ENCODE data around the gene POLR1F.
"Not testable (repeated sequence)": the region's sequence is repeated elsewhere in the genome, so short reads cannot be mapped to it uniquely, and the experiment has no call there.

POLR1F gene

GRCh38 chr7:19708397-19709248 lies at the start of gene POLR1F:
Gene POLR1F, minus strand, starts transcription at chr7:19709037. Its CDS starts 21 bp downstream, at chr7:19709016.
- DNase-seq (ENCODE audit: low spot score): peak; percentile 95

GRCh38 chr7:19754521-19755116 lies 45.8 kb upstream of the POLR1F start:
- DNase-seq (ENCODE audit: low spot score): no peak

- DNase-seq (ENCODE audit: low spot score): no peak
Measured at GRCh38 chr7:19752020-19752419, 43.2 kb upstream of the POLR1F start.

- DNase-seq (ENCODE audit: low spot score): no peak
Measured at GRCh38 chr7:19749658-19750057, 40.8 kb upstream of the POLR1F start.

- no peak for DNase-seq (ENCODE audit: low spot score)
Measured at GRCh38 chr7:19747740-19748339, 39.0 kb upstream of the POLR1F start.

- no peak for DNase-seq (ENCODE audit: low spot score)
Measured at GRCh38 chr7:19744075-19744474, 35.2 kb upstream of the POLR1F start.

GRCh38 chr7:19728716-19729115 lies 19.9 kb upstream of the POLR1F start:
- DNase-seq (ENCODE audit: low spot score): no peak

GRCh38 chr7:19725770-19726169 lies 16.9 kb upstream of the POLR1F start:
- DNase-seq (ENCODE audit: low spot score): no peak

GRCh38 chr7:19715499-19715898 lies 6.7 kb upstream of the POLR1F start:
- DNase-seq (ENCODE audit: low spot score): no peak

GRCh38 chr7:19713676-19714075 lies 4.8 kb upstream of the POLR1F start:
- no peak for DNase-seq (ENCODE audit: low spot score)

GRCh38 chr7:19709249-19709578 lies 377 bp upstream of the POLR1F start:
- no peak for DNase-seq (ENCODE audit: low spot score)

- no peak for DNase-seq (ENCODE audit: low spot score)
Measured at GRCh38 chr7:19707240-19707639, 1.6 kb downstream of the POLR1F start.

- DNase-seq (ENCODE audit: low spot score): no peak
Measured at GRCh38 chr7:19705663-19706062, 3.2 kb downstream of the POLR1F start.

GRCh38 chr7:19701471-19701870 lies 7.4 kb downstream of the POLR1F start:
- DNase-seq (ENCODE audit: low spot score): no peak

- no peak for DNase-seq (ENCODE audit: low spot score)
Measured at GRCh38 chr7:19700936-19701335, 7.9 kb downstream of the POLR1F start.

- no peak for DNase-seq (ENCODE audit: low spot score)
Measured at GRCh38 chr7:19698331-19698730, 10.5 kb downstream of the POLR1F start.

GRCh38 chr7:19696926-19697325 lies 11.9 kb downstream of the POLR1F start:
- no peak for DNase-seq (ENCODE audit: low spot score)

- DNase-seq (ENCODE audit: low spot score): no peak
Measured at GRCh38 chr7:19692111-19692828, 16.6 kb downstream of the POLR1F start.

- no peak for DNase-seq (ENCODE audit: low spot score)
Measured at GRCh38 chr7:19690736-19691135, 18.1 kb downstream of the POLR1F start.

GRCh38 chr7:19689130-19689529 lies 19.7 kb downstream of the POLR1F start:
- DNase-seq (ENCODE audit: low spot score): not testable (repeated sequence)

GRCh38 chr7:19681596-19681995 lies 27.2 kb downstream of the POLR1F start:
- no peak for DNase-seq (ENCODE audit: low spot score)

- no peak for DNase-seq (ENCODE audit: low spot score)
Measured at GRCh38 chr7:19677180-19677579, 31.7 kb downstream of the POLR1F start.

- no peak for DNase-seq (ENCODE audit: low spot score)
Measured at GRCh38 chr7:19675816-19676215, 33.0 kb downstream of the POLR1F start.
